GM12891 (cell line): ENCODE measurements around the gene MARVELD3.

Experiments used
- POLR2A ChIP-seq: IDR thresholded peaks from 2 replicates; pipeline ENCODE4 v1.6.1; 2011; ENCODE audit warnings: low read depth, low read length, control low read depth
- POLR2AphosphoS5 ChIP-seq: IDR thresholded peaks from 2 replicates; pipeline ENCODE4 v1.6.1; 2011; ENCODE audit warnings: low read depth, low read length, control low read depth
- POU2F2 ChIP-seq: IDR thresholded peaks from 2 replicates; pipeline ENCODE4 v1.6.1; 2011; ENCODE audit warnings: low read depth, mild to moderate bottlenecking, control low read depth, low read length, moderate library complexity
- SPI1 ChIP-seq: IDR thresholded peaks from 2 replicates; pipeline ENCODE4 v1.6.1; 2011; ENCODE audit warnings: low read depth, low read length, control low read depth
- TAF1 ChIP-seq: IDR thresholded peaks from 2 replicates; pipeline ENCODE4 v1.6.1; 2011; ENCODE audit warnings: low read depth, low read length, control low read depth

- TF ChIP-seq POLR2A (no peak), SPI1 (no peak), TAF1 (no peak), POLR2AphosphoS5 (no peak), POU2F2 (no peak)
Observed at GRCh38 chr16:71626018-71626857, at the start of gene MARVELD3.
